SK-N-SH (cell line): ENCODE results near the gene ITGA1. TPM values are rescaled to one million over a fixed set of nuclear protein-coding genes. Genes with fewer than 3 reads are reported as not detected.
A peak's percentile ranks its signal among the peaks of the same experiment; 100 is the strongest.

Source experiments
- CTCF ChIA-PET: fragments of 300-600, 350-600 bp; formaldehyde crosslinking; extraction: SDS; loops from one replicate; lab custom pipeline; 2021; lab: Yijun Ruan, JAX
- POLR2A ChIA-PET: fragments of 350-600 bp; sonication (Branson Sonifier 250); formaldehyde crosslinking; extraction: SDS; loops from one replicate; lab custom pipeline; 2020; ENCODE audit warnings: antibody characterized with exemption, inconsistent platforms; lab: Yijun Ruan, JAX
- DNase-seq: peaks from one replicate; pipeline ENCODE4 v3.0.0; 2012
- H2AFZ ChIP-seq: fragments of 200-600 bp; sonication (generic); 2 replicates; pipeline ENCODE4 v1.8.1; 2016; ENCODE audit warnings: antibody characterized with exemption, mild to moderate bottlenecking, low read depth
- H3F3A ChIP-seq: fragments of 200-600 bp; sonication (generic); replicated peaks from 2 replicates; pipeline ENCODE3; 2016; ENCODE audit warnings: antibody characterized with exemption, mild to moderate bottlenecking; ENCODE audit not compliant: insufficient read depth
- H3K27ac ChIP-seq, 2 experiments: fragments of 200-500 bp in 1 of 2; fragments of 200-600 bp in 1 of 2; sonication (Bioruptor generic) in 1 of 2; sonication (generic), shearing (Covaris generic) in 1 of 2; 2 replicates each; pipeline versions ENCODE4 v1.5.1 to v1.6.1; 2014 to 2016; ENCODE audit warnings: low read depth in 2 of 2, inconsistent platforms in 1 of 2, low read length in 1 of 2, mild to moderate bottlenecking in 1 of 2, mixed read lengths in 1 of 2
- H3K27me3 ChIP-seq: fragments of 200-600 bp; sonication (generic), shearing (Covaris generic); 2 replicates; pipeline ENCODE4 v1.6.1; 2016; ENCODE audit warnings: mixed run types; ENCODE audit not compliant: insufficient read depth
- H3K36me3 ChIP-seq, 2 experiments: fragments of 200-500 bp in 1 of 2; fragments of 200-600 bp in 1 of 2; sonication (Bioruptor generic) in 1 of 2; sonication (generic) in 1 of 2; replicated peaks in 1 of 2; 2 replicates each; pipeline versions ENCODE3 to v1.5.1; 2014 to 2016; ENCODE audit warnings: low read length in 1 of 2, mild to moderate bottlenecking in 1 of 2; ENCODE audit not compliant: insufficient read depth in 2 of 2, control insufficient read depth in 1 of 2
- H3K4me1 ChIP-seq, 2 experiments: fragments of 200-500 bp in 1 of 2; fragments of 200-600 bp in 1 of 2; sonication (Bioruptor generic) in 1 of 2; sonication (generic), shearing (Covaris generic) in 1 of 2; 2 replicates each; pipeline versions ENCODE4 v1.5.1 to v1.6.1; 2014 to 2016; ENCODE audit warnings: low read depth in 1 of 2, low read length in 1 of 2, mixed run types in 1 of 2; ENCODE audit not compliant: insufficient read depth in 2 of 2, control insufficient read depth in 1 of 2
- H3K4me2 ChIP-seq: fragments of 200-600 bp; sonication (generic), shearing (Covaris generic); 2 replicates; pipeline ENCODE4 v1.6.1; 2017; ENCODE audit warnings: mixed run types
- H3K4me3 ChIP-seq, 2 experiments: fragments of 200-500 bp in 1 of 2; fragments of 200-600 bp in 1 of 2; sonication (Bioruptor generic) in 1 of 2; sonication (generic), shearing (Covaris generic) in 1 of 2; 2 replicates each; pipeline versions ENCODE4 v1.5.1 to v1.8.1; 2014 to 2016; ENCODE audit warnings: low read depth in 2 of 2, inconsistent platforms in 1 of 2, low read length in 1 of 2, mild to moderate bottlenecking in 1 of 2, mixed read lengths in 1 of 2, moderate library complexity in 1 of 2
- H3K79me2 ChIP-seq: fragments of 200-600 bp; sonication (generic); 2 replicates; pipeline ENCODE4 v1.8.1; 2017; ENCODE audit warnings: mild to moderate bottlenecking; ENCODE audit not compliant: insufficient read depth
- H3K9ac ChIP-seq: fragments of 200-600 bp; sonication (generic); 2 replicates; pipeline ENCODE4 v1.6.1; 2017; ENCODE audit warnings: mixed run types
- H3K9me2 ChIP-seq: fragments of 200-600 bp; sonication (generic); 2 replicates; pipeline ENCODE4 v1.6.1; 2017; ENCODE audit warnings: mixed run types
- H3K9me3 ChIP-seq: fragments of 200-600 bp; sonication (generic); 2 replicates; pipeline ENCODE4 v1.6.1; 2017; ENCODE audit warnings: mixed run types, mild to moderate bottlenecking, moderate library complexity
- H4K20me1 ChIP-seq: fragments of 200-600 bp; sonication (generic); 2 replicates; pipeline ENCODE4 v1.6.1; 2017; ENCODE audit warnings: mild to moderate bottlenecking, mixed run types; ENCODE audit not compliant: insufficient read depth
- CHD2 ChIP-seq: fragments of 150-350 bp; IDR thresholded peaks from 2 replicates; pipeline ENCODE4 v1.6.1; 2018; ENCODE audit warnings: low read length; ENCODE audit not compliant: partially characterized antibody
- CTCF ChIP-seq: fragments of 200-600 bp; sonication (generic); IDR thresholded peaks from 2 replicates; pipeline ENCODE4 v1.6.1; 2017; ENCODE audit warnings: antibody characterized with exemption, mild to moderate bottlenecking, moderate library complexity
- EP300 ChIP-seq, 2 experiments: IDR thresholded peaks; 2 replicates each; pipeline versions ENCODE4 v1.4.0 to v1.6.1; 2012; ENCODE audit warnings: borderline replicate concordance in 1 of 2, low read depth in 1 of 2, low read length in 1 of 2
- GABPA ChIP-seq: IDR thresholded peaks from 2 replicates; pipeline ENCODE4 v1.4.0; 2012; ENCODE audit warnings: low read depth, mild to moderate bottlenecking
- GATA2 ChIP-seq: sonication (generic); formaldehyde crosslinking; IDR thresholded peaks from 2 replicates; pipeline ENCODE4 v1.5.0; 2020; ENCODE audit warnings: mild to moderate bottlenecking, missing genetic modification reagents
- MXI1 ChIP-seq: IDR thresholded peaks from 2 replicates; pipeline ENCODE4 v1.6.1; 2012; ENCODE audit warnings: mild to moderate bottlenecking, low read depth, low read length, improper control_type of control experiment
- NRF1 ChIP-seq: IDR thresholded peaks from 2 replicates; pipeline ENCODE4 v1.6.1; 2012; ENCODE audit warnings: low read depth, mild to moderate bottlenecking, low read length
- PBX3 ChIP-seq: IDR thresholded peaks from 2 replicates; pipeline ENCODE4; 2012
- POLR2AphosphoS5 ChIP-seq: IDR thresholded peaks from 2 replicates; pipeline ENCODE4 v1.6.1; 2012; ENCODE audit warnings: low read depth, low read length
- RAD21 ChIP-seq: IDR thresholded peaks from 2 replicates; pipeline ENCODE4 v1.6.1; 2012; ENCODE audit warnings: mild to moderate bottlenecking, low read length
- RCOR1 ChIP-seq: fragments of 150-350 bp; IDR thresholded peaks from 2 replicates; pipeline ENCODE4 v1.6.1; 2017; ENCODE audit warnings: antibody characterized with exemption, low read length
- RFX5 ChIP-seq: IDR thresholded peaks from 2 replicates; pipeline ENCODE4 v1.6.1; 2012; ENCODE audit warnings: mild to moderate bottlenecking, improper control_type of control experiment, low read length
- RXRA ChIP-seq: IDR thresholded peaks from 2 replicates; pipeline ENCODE4 v1.4.0; 2012; ENCODE audit warnings: low read depth, mild to moderate bottlenecking, borderline replicate concordance
- SIN3A ChIP-seq: IDR thresholded peaks from 2 replicates; pipeline ENCODE4 v1.6.1; 2012; ENCODE audit warnings: low read depth, mild to moderate bottlenecking, low read length, moderate library complexity, borderline replicate concordance
- WGBS: methylation state at CpG from one replicate; pipeline ENCODE4 v1.1.6; 2017; ENCODE audit warnings: low lambda C conversion rate; 5-methylcytosine and 5-hydroxymethylcytosine counted together
- polyA plus RNA-seq, 3 experiments: library from polyadenylated mRNA; depleted of rRNA; stranded (reverse); fragments of >200 nt; gene quantifications; 2 replicates each; pipeline ENCODE4 v1.2.3, GENCODE V29; 2012
- TF ChIP-seq, protein P1 (sequence below): IDR thresholded peaks from 2 replicates; pipeline ENCODE4 v1.4.0; 2012; ENCODE audit warnings: low read depth, borderline replicate concordance
- TF ChIP-seq, protein P2 (sequence below): IDR thresholded peaks from 2 replicates; pipeline ENCODE4 v1.4.0; 2012; ENCODE audit warnings: low read depth, borderline replicate concordance

The ITGA1 gene
- polyA plus RNA-seq, 1 of the 3 experiments (the other 2 are of a cell fraction): 7.7 TPM

DNA sequence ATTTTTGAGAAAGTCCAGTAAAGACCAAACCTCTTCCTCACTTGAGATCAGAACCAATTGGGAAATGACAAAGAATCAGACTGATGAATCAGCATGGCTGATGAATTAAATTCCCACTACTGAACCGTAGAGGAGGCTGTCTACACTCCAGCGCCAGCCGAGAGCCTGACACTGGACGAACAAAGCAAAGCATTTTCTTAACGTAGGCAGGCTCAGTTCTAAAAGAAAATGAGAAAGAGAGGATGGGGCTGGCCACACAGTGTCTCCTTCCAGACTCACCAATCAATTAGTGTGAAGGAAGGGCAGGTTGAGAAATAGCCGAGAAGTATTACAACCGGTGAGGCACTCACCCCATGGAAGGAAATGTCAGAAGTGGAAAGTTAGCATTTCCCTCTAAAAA lies 49.4 kb downstream of the ITGA1 start:
- TF ChIP-seq MXI1 (no peak), PBX3 (no peak), GABPA (no peak), POLR2AphosphoS5 (no peak), SIN3A (no peak), GATA2 (CRISPR knock-in tag) (no peak), RXRA (no peak)
- TF ChIP-seq, all 33 proteins: peak for 0
- Histone ChIP-seq H3K4me1 (peaks cover 0 to 5% of the 10 kb centered on the region in 2 experiments; a peak in 3 of 4 replicates), H3K79me2 (no peaks in the 10 kb centered on the region; the same call in 1 of the 2 replicates), H3K9me2 (no peaks in the 10 kb centered on the region), H3K9me3 (no peaks in the 10 kb centered on the region), H2AFZ (no peak overlapping the region), H3K27me3 (no peaks in the 10 kb centered on the region), H3F3A (peaks cover 7% of the 10 kb centered on the region), H3K27ac (no peak overlapping the region), H3K4me3 (no peak overlapping the region), H3K4me2 (no peak overlapping the region), H3K36me3 (no peaks in the 10 kb centered on the region), H4K20me1 (no peaks in the 10 kb centered on the region), H3K9ac (no peak overlapping the region)
- CTCF ChIA-PET: interaction anchor here (0.6 kb wide), 1 partner anchor 1177 kb away, joined by 3 read pairs; no protein-coding TSS in a partner anchor
- POLR2A ChIA-PET: no interaction called here
- 87% methylated on average over 7 of the region's 7 CpGs for WGBS
- DNase-seq: no peak

DNA sequence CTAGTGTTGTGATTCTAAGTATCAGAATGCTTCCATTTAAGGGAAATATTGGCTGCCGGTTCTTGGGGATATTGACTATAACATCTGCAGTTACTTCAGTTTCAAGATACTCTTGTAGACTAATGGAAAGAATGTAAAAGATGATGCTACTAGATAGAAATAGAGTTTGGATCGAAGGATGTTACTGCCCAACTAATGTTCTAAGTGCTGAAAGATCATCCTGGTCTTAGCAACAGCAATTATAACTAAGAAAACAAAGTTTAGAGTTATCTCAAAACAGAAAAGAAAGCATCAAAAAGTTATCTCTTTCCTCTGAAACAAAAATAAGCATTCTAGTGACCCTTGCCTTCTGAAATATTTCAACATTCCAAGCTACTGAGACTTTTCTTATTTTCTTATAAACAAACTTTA lies 49.9 kb downstream of the ITGA1 start:
- Histone ChIP-seq H3K4me2 (no peak overlapping the region), H2AFZ (no peak overlapping the region), H3K27ac (peak overlapping the region in 1 of 2 experiments; percentile 5; a peak in 1 of 4 replicates), H3K27me3 (no peaks in the 10 kb centered on the region), H3K4me1 (peaks cover 0 to 5% of the 10 kb centered on the region in 2 experiments; a peak in 3 of 4 replicates), H3F3A (peaks cover 7% of the 10 kb centered on the region)
- POLR2A ChIA-PET: no interaction called here
- DNase-seq: no peak
- WGBS: 83% methylated on average over 2 of the region's 2 CpGs
- TF ChIP-seq RAD21 (no peak), MXI1 (no peak), EP300 (IDR thresholded peaks at IDR 0.05; ENCODE audit: borderline replicate concordance in 1 of 2, low read depth in 1 of 2, low read length in 1 of 2) (no peak), RCOR1 (no peak), CTCF (no peak), GATA2 (CRISPR knock-in tag) (no peak), RFX5 (no peak), NRF1 (no peak), CHD2 (no peak)
- TF ChIP-seq, protein P1, sequence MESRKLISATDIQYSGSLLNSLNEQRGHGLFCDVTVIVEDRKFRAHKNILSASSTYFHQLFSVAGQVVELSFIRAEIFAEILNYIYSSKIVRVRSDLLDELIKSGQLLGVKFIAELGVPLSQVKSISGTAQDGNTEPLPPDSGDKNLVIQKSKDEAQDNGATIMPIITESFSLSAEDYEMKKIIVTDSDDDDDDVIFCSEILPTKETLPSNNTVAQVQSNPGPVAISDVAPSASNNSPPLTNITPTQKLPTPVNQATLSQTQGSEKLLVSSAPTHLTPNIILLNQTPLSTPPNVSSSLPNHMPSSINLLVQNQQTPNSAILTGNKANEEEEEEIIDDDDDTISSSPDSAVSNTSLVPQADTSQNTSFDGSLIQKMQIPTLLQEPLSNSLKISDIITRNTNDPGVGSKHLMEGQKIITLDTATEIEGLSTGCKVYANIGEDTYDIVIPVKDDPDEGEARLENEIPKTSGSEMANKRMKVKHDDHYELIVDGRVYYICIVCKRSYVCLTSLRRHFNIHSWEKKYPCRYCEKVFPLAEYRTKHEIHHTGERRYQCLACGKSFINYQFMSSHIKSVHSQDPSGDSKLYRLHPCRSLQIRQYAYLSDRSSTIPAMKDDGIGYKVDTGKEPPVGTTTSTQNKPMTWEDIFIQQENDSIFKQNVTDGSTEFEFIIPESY: no peak
- TF ChIP-seq, protein P2, sequence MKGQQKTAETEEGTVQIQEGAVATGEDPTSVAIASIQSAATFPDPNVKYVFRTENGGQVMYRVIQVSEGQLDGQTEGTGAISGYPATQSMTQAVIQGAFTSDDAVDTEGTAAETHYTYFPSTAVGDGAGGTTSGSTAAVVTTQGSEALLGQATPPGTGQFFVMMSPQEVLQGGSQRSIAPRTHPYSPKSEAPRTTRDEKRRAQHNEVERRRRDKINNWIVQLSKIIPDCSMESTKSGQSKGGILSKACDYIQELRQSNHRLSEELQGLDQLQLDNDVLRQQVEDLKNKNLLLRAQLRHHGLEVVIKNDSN: no peak
- TF ChIP-seq, all 33 proteins: peak for 0
- no peaks in the 10 kb centered on the region for H3K9me3 ChIP-seq
- H3K9ac ChIP-seq: no peak overlapping the region
- H4K20me1 ChIP-seq: no peaks in the 10 kb centered on the region
- H3K9me2 ChIP-seq: no peaks in the 10 kb centered on the region
- no peak overlapping the region for H3K4me3 ChIP-seq
- no peaks in the 10 kb centered on the region; the same call in 1 of the 2 replicates for H3K79me2 ChIP-seq
- H3K36me3 ChIP-seq: no peaks in the 10 kb centered on the region
- CTCF ChIA-PET: no interaction called here
